Natural killer cell (primary cell): ENCODE data around the gene SLX4IP. TPM values are rescaled to one million over a fixed set of nuclear protein-coding genes. Genes with fewer than 3 reads are reported as not detected.
A peak's percentile ranks its signal among the peaks of the same experiment; 100 is the strongest.

ENCODE experiments used
- ATAC-seq, 3 donors: fragments of 150-1000 bp in 2 of 3; fragments of 200-7000 bp in 1 of 3; cut with Tn5 transposase; 1 replicate in 1 of 3; 2 replicates in 2 of 3; pipeline ENCODE4 v1.10.0; 2021; ENCODE audit warnings: mild to moderate bottlenecking in 2 of 3, moderate library complexity in 2 of 3
- DNase-seq, 2 donors: peaks; one replicate each; pipeline versions ENCODE4 v3.0.0 to v3.0.0-alpha.2; 2013 to 2021; ENCODE audit warnings: mixed read lengths in 1 of 2
- H3K27ac ChIP-seq: one replicate; pipeline ENCODE4 v1.5.1; 2013; ENCODE audit warnings: mild to moderate bottlenecking, low read length
- H3K27me3 ChIP-seq: one replicate; pipeline ENCODE4 v1.6.1; 2013; ENCODE audit warnings: low read length; ENCODE audit not compliant: control insufficient read depth, insufficient read depth
- H3K36me3 ChIP-seq: one replicate; pipeline ENCODE4 v1.6.1; 2013; ENCODE audit warnings: low read length; ENCODE audit not compliant: control insufficient read depth, insufficient read depth
- H3K4me1 ChIP-seq: one replicate; pipeline ENCODE4 v1.6.1; 2013; ENCODE audit warnings: low read length; ENCODE audit not compliant: control insufficient read depth, insufficient read depth
- H3K4me3 ChIP-seq: one replicate; pipeline ENCODE4 v1.5.1; 2013; ENCODE audit warnings: low read length
- H3K9me3 ChIP-seq: one replicate; pipeline ENCODE4 v1.6.1; 2013; ENCODE audit warnings: low read length; ENCODE audit not compliant: control insufficient read depth, insufficient read depth
- H3K27ac Mint-ChIP-seq, 2 donors: one replicate each; pipeline ENCODE4 v1.8.0; 2022; ENCODE audit warnings: mild to moderate bottlenecking in 2 of 2, mixed read lengths in 2 of 2, moderate library complexity in 1 of 2
- H3K27me3 Mint-ChIP-seq, 2 donors: one replicate each; pipeline ENCODE4 v1.8.0; 2022; ENCODE audit warnings: low read depth in 2 of 2, mixed read lengths in 2 of 2
- H3K36me3 Mint-ChIP-seq: one replicate; pipeline ENCODE4 v1.8.0; 2022; ENCODE audit warnings: mixed read lengths
- H3K4me1 Mint-ChIP-seq, 2 donors: one replicate each; pipeline ENCODE4 v1.8.0; 2022; ENCODE audit warnings: mixed read lengths in 2 of 2
- H3K4me3 Mint-ChIP-seq: one replicate; pipeline ENCODE4 v1.8.0; 2022; ENCODE audit warnings: mild to moderate bottlenecking, moderate library complexity, mixed read lengths
- H3K9me3 Mint-ChIP-seq, 2 donors: one replicate each; pipeline ENCODE4 v1.8.0; 2022; ENCODE audit warnings: mixed read lengths in 2 of 2
- WGBS: methylation state at CpG from one replicate; pipeline ENCODE4 v1.1.7; 2013; ENCODE audit warnings: missing lambda C conversion rate; ENCODE audit not compliant: insufficient coverage; 5-methylcytosine and 5-hydroxymethylcytosine counted together
- intact Hi-C: fragments of 100-400 bp; cut with micrococcal nuclease; formaldehyde crosslinking; loops from one replicate; pipeline ENCODE4 v1.14.2; 2022
- total RNA-seq, 4 donors: library from RNA; stranded (reverse); fragments of 120-200 nt in 1 of 4; gene quantifications; one replicate each; pipeline versions ENCODE4 v1.2.3 to v1.2.4, GENCODE V29; 2013 to 2022
- TF ChIP-seq, protein P1 (sequence below): fragments of 200-600 bp; IDR thresholded peaks from one replicate; pipeline ENCODE4 v1.8.0; 2022; ENCODE audit warnings: antibody characterized with exemption

SLX4IP gene
- total RNA-seq, 3 donors from 2014 or later (not counting 1 experiment from before 2014, with no cell fraction given), result 2.9 to 5.5 (median 5.2) TPM

DNA sequence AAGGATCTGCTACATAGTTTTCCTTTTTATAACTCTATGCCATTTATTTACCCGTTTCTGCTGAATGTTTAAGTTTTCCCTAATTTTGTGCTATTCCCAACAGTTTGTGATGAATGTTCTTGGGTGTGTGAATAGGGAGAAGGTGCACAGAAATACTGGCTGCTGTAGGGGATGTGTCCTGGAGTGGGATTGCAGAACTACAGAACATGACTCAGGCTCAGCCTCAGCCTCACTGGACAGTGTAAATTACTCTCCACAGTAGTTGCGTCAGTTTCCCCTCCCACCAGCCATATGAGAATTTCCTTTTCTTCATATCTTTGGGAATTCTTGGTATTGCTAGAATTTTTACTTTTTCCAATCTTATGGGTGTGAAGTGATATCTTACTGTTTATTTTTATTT, 57.0 kb downstream of the SLX4IP start:
- TF ChIP-seq, protein P1, sequence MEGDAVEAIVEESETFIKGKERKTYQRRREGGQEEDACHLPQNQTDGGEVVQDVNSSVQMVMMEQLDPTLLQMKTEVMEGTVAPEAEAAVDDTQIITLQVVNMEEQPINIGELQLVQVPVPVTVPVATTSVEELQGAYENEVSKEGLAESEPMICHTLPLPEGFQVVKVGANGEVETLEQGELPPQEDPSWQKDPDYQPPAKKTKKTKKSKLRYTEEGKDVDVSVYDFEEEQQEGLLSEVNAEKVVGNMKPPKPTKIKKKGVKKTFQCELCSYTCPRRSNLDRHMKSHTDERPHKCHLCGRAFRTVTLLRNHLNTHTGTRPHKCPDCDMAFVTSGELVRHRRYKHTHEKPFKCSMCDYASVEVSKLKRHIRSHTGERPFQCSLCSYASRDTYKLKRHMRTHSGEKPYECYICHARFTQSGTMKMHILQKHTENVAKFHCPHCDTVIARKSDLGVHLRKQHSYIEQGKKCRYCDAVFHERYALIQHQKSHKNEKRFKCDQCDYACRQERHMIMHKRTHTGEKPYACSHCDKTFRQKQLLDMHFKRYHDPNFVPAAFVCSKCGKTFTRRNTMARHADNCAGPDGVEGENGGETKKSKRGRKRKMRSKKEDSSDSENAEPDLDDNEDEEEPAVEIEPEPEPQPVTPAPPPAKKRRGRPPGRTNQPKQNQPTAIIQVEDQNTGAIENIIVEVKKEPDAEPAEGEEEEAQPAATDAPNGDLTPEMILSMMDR, result no peak
- Histone ChIP-seq H3K36me3 (no peaks in the 10 kb centered on the region), H3K9me3 (no peaks in the 10 kb centered on the region), H3K27ac (no peak overlapping the region), H3K27me3 (no peaks in the 10 kb centered on the region), H3K4me1 (peaks cover 4% of the 10 kb centered on the region), H3K4me3 (no peak overlapping the region)
- no peaks in the 10 kb centered on the region for H3K27me3 Mint-ChIP-seq
- intact Hi-C loops, result loop anchor here (10.0 kb wide), 1 partner anchor 47 kb away; no protein-coding TSS in a partner anchor
- 80% methylated on average over 1 of the region's 2 CpGs for WGBS
- no peak overlapping the region for H3K4me3 Mint-ChIP-seq
- no peaks in the 10 kb centered on the region for H3K9me3 Mint-ChIP-seq
- H3K36me3 Mint-ChIP-seq, result no peaks in the 10 kb centered on the region
- H3K27ac Mint-ChIP-seq, result peak overlapping the region; percentile 18 to 30
- H3K4me1 Mint-ChIP-seq, result peaks cover 50 to 52% of the 10 kb centered on the region in 2 donors
- ATAC-seq (no peak), DNase-seq (no peak)

DNA sequence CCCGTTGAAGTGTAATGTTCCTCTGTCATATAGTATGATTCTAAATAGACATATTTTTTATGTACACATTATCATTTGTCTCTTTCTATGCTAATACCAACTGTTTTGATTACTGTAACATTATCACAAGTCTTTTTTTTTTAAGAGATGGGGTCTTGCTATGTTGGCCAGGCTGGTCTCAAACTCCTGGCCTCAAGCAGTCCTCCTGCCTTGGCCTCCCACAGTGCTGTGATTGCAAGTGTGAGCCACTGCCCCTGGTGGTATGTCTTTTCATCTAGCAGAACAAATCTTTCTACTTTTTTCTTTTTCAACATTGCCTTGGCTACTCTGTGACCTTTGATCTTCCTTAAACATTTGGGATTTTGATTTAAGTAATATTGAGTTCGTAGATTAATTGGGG, 57.7 kb downstream of the SLX4IP start:
- Mint-ChIP-seq H3K27me3 (no peaks in the 10 kb centered on the region), H3K4me1 (peaks cover 52 to 59% of the 10 kb centered on the region in 2 donors), H3K4me3 (no peak overlapping the region), H3K27ac (no peak overlapping the region), H3K36me3 (no peaks in the 10 kb centered on the region), H3K9me3 (no peaks in the 10 kb centered on the region)
- DNase-seq (no peak), ATAC-seq (no peak)
- intact Hi-C loops, result loop anchor here (10.0 kb wide), 1 partner anchor 48 kb away; no protein-coding TSS in a partner anchor
- no peaks in the 10 kb centered on the region for H3K27me3 ChIP-seq
- 100% methylated on average over 1 of the region's 2 CpGs for WGBS
- peaks cover 4% of the 10 kb centered on the region for H3K4me1 ChIP-seq
- H3K27ac ChIP-seq, result no peak overlapping the region
- TF ChIP-seq, protein P1, result no peak
- H3K9me3 ChIP-seq, result no peaks in the 10 kb centered on the region
- no peak overlapping the region for H3K4me3 ChIP-seq
- H3K36me3 ChIP-seq, result no peaks in the 10 kb centered on the region

DNA sequence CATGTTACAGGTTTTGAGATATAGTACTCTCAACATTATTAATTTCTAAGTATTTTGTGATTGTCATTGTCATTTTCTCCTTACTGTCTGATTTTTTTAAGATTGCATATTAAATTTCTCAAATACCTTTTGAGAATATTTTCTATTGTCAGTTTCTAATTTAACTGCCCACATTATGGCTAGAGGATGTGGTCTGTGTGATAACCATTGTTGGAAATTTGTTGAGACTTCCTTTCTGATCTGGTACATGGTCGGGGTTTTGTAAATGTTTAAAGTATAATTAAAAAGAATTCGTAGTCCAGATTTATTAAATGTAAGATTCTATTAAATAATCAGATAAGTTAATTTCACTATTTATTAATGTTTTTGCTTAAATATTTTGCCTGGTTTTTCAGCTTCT, 60.1 kb downstream of the SLX4IP start:
- DNase-seq, result no peak
- Mint-ChIP-seq H3K4me3 (peak overlapping the region; percentile 86), H3K4me1 (peaks cover 49 to 53% of the 10 kb centered on the region in 2 donors)

More for the DNA sequence above, 60.1 kb downstream of the SLX4IP start:
- Histone ChIP-seq H3K4me3 (no peak overlapping the region), H3K4me1 (peaks cover 4% of the 10 kb centered on the region), H3K27me3 (no peaks in the 10 kb centered on the region), H3K27ac (no peak overlapping the region), H3K9me3 (no peaks in the 10 kb centered on the region), H3K36me3 (no peaks in the 10 kb centered on the region)
- no peaks in the 10 kb centered on the region for H3K9me3 Mint-ChIP-seq
- H3K27me3 Mint-ChIP-seq, result no peaks in the 10 kb centered on the region
- intact Hi-C loops, result loop anchor here (10.0 kb wide), 1 partner anchor 50 kb away; no protein-coding TSS in a partner anchor
- no peaks in the 10 kb centered on the region for H3K36me3 Mint-ChIP-seq
- TF ChIP-seq, protein P1, result no peak
- H3K27ac Mint-ChIP-seq, result peak overlapping the region; percentile 73
- ATAC-seq, result peak in 2 of 3 donors; percentile 38 to 76
- WGBS, result no CpG with 5 or more reads among the region's 2 CpGs
